Gastrocnemius medialis (tissue), 4 donors: ENCODE results near the gene GRM8.

ENCODE experiments used
- POLR2A ChIP-seq, 2 donors: fragments of 450-650 bp; IDR thresholded peaks; one replicate each; pipeline ENCODE4 v1.6.1; 2017; ENCODE audit warnings: antibody characterized with exemption in 2 of 2, mild to moderate bottlenecking in 2 of 2, moderate library complexity in 2 of 2
- TF ChIP-seq, protein P1 (sequence below), 5 experiments: fragments of 450-650 bp in 3 of 5; fragments of 200-600 bp in 2 of 5; sonication (generic) in 2 of 5; IDR thresholded peaks in 4 of 5; conservative IDR thresholded peaks in 1 of 5; 1 replicate in 4 of 5; 2 replicates in 1 of 5; pipeline ENCODE4 v1.5.1; 2016 to 2019; ENCODE audit warnings: antibody characterized with exemption in 5 of 5, mild to moderate bottlenecking in 3 of 5, moderate library complexity in 3 of 5

- TF ChIP-seq, protein P1, sequence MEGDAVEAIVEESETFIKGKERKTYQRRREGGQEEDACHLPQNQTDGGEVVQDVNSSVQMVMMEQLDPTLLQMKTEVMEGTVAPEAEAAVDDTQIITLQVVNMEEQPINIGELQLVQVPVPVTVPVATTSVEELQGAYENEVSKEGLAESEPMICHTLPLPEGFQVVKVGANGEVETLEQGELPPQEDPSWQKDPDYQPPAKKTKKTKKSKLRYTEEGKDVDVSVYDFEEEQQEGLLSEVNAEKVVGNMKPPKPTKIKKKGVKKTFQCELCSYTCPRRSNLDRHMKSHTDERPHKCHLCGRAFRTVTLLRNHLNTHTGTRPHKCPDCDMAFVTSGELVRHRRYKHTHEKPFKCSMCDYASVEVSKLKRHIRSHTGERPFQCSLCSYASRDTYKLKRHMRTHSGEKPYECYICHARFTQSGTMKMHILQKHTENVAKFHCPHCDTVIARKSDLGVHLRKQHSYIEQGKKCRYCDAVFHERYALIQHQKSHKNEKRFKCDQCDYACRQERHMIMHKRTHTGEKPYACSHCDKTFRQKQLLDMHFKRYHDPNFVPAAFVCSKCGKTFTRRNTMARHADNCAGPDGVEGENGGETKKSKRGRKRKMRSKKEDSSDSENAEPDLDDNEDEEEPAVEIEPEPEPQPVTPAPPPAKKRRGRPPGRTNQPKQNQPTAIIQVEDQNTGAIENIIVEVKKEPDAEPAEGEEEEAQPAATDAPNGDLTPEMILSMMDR (IDR thresholded peaks at IDR 0.05 in 4 of 5, conservative IDR thresholded peaks at IDR 0.05 in 1 of 5), result no peak
- TF ChIP-seq POLR2A (IDR thresholded peaks at IDR 0.05), result no peak
Observed at GRCh38 chr7:126574276-126575250, 678.2 kb downstream of the GRM8 start.
